SK-N-SH (cell line): Measurements from ENCODE around the gene SLC11A1.

Source experiments
- MEF2A ChIP-seq: IDR thresholded peaks from 2 replicates; pipeline ENCODE4 v1.4.0; 2012; ENCODE audit warnings: low read depth, borderline replicate concordance
- MXI1 ChIP-seq: IDR thresholded peaks from 2 replicates; pipeline ENCODE4 v1.6.1; 2012; ENCODE audit warnings: mild to moderate bottlenecking, low read depth, low read length, improper control_type of control experiment
- RCOR1 ChIP-seq: fragments of 150-350 bp; IDR thresholded peaks from 2 replicates; pipeline ENCODE4 v1.6.1; 2017; ENCODE audit warnings: antibody characterized with exemption, low read length
- TF ChIP-seq, protein P1 (sequence below): fragments of 200-600 bp; sonication (generic); IDR thresholded peaks from 2 replicates; pipeline ENCODE4 v1.6.1; 2017; ENCODE audit warnings: antibody characterized with exemption, mild to moderate bottlenecking, moderate library complexity

DNA sequence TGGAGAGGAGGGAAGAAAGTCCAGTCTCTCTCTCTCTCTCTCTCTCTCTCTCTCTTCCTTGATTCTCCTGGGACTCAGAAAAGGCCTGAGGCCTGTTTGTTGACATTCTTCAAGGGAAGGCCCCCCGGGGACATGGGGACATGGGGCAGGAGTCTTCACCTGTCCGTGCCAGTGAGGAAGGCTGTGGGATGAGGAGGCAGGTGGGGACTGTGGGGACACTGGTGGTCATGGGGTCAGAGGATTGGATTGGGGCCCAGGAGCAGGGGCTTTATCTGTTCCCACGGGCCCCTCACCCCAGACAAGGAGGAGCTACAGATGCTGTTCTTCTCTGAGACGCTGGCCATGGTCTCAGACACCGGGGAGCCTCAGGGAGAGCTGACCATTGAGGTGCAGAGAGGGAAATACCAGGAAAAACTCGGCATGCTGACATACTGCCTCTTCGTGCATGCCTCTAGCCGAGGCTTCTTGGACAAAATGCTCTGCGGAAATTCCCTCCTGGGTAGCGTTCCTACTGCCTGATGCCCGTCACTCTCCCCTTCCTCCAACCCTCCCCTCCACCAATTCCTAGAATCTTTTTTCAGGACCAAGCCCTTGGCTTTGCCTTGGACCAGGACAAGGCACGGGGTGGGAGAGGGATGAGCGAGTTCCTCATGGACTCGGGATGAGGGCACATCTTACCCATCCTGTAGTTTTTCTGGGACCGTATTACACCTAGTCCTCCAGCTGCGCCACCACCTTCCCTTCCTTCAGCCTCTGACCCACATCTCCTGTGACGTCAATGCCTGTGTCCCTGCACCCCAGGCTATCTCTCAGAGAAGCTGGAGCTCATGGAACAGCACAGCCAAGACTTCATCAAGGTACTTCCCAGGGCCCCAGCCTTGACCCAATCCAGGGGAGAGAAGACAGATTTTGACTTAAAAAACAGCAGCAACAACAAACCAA lies 24.6 kb upstream of the SLC11A1 start:
- no peak for TF ChIP-seq RCOR1
- TF ChIP-seq MEF2A = no peak
- TF ChIP-seq, protein P1, sequence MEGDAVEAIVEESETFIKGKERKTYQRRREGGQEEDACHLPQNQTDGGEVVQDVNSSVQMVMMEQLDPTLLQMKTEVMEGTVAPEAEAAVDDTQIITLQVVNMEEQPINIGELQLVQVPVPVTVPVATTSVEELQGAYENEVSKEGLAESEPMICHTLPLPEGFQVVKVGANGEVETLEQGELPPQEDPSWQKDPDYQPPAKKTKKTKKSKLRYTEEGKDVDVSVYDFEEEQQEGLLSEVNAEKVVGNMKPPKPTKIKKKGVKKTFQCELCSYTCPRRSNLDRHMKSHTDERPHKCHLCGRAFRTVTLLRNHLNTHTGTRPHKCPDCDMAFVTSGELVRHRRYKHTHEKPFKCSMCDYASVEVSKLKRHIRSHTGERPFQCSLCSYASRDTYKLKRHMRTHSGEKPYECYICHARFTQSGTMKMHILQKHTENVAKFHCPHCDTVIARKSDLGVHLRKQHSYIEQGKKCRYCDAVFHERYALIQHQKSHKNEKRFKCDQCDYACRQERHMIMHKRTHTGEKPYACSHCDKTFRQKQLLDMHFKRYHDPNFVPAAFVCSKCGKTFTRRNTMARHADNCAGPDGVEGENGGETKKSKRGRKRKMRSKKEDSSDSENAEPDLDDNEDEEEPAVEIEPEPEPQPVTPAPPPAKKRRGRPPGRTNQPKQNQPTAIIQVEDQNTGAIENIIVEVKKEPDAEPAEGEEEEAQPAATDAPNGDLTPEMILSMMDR = no peak
- TF ChIP-seq MXI1 = no peak
